Esophagus squamous epithelium (tissue), 4 donors: ENCODE results near the gene BCL2L1.

Source experiments
- POLR2A ChIP-seq, 4 donors: fragments of 450-650 bp; IDR thresholded peaks; one replicate each; pipeline ENCODE4 v1.6.1; 2017; ENCODE audit warnings: antibody characterized with exemption in 4 of 4, mild to moderate bottlenecking in 4 of 4, moderate library complexity in 3 of 4
- TF ChIP-seq, protein P1 (sequence below), 6 experiments: fragments of 450-650 bp in 4 of 6; fragments of 200-600 bp in 2 of 6; sonication (generic) in 2 of 6; IDR thresholded peaks; one replicate each; pipeline ENCODE4 v1.5.1; 2016 to 2019; ENCODE audit warnings: antibody characterized with exemption in 6 of 6, mild to moderate bottlenecking in 4 of 6, moderate library complexity in 4 of 6

DNA sequence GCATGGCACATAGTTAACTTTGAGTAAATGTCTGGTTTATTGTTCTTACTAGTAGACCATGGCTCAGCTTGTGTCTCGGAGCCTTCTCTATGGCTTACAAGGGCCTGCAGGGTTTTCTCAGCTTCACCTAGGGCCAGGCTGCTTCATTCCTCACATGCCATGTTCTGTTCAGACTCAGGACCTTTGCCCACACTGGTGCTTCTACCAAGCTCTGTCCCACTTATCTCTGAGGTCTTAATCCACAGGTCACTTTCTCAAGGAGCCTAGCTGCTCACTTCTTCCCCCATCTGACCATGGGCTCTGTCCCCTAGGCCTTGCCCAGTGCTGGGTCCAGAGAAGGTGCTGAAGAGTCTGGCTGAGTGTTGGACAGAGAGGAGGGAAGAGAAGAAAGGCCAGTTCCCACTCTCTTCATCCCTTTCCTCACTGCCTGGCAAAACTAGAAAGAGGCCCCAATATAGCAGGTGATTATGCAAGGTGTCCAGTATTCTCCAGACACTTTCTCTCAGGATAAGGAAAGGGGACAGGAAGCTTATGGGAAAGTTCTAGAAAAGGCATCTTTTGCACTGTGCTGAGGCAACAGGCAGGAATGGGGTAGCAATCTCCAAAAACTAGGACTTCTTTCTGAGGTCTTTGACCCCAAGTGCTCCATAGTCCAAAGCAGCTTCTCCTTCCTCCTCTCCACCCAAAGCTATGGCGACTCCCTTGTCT lies 45.0 kb downstream of the BCL2L1 start:
- TF ChIP-seq, protein P1, sequence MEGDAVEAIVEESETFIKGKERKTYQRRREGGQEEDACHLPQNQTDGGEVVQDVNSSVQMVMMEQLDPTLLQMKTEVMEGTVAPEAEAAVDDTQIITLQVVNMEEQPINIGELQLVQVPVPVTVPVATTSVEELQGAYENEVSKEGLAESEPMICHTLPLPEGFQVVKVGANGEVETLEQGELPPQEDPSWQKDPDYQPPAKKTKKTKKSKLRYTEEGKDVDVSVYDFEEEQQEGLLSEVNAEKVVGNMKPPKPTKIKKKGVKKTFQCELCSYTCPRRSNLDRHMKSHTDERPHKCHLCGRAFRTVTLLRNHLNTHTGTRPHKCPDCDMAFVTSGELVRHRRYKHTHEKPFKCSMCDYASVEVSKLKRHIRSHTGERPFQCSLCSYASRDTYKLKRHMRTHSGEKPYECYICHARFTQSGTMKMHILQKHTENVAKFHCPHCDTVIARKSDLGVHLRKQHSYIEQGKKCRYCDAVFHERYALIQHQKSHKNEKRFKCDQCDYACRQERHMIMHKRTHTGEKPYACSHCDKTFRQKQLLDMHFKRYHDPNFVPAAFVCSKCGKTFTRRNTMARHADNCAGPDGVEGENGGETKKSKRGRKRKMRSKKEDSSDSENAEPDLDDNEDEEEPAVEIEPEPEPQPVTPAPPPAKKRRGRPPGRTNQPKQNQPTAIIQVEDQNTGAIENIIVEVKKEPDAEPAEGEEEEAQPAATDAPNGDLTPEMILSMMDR (IDR thresholded peaks at IDR 0.05), result no peak
- no peak for TF ChIP-seq POLR2A (IDR thresholded peaks at IDR 0.05)
